Activated CD8-positive, alpha-beta T cell treated with anti-CD3 and anti-CD28 coated beads for 36 hours (primary cell): Measurements from ENCODE around the gene ICAM4. TPM values are rescaled to one million over a fixed set of nuclear protein-coding genes. Genes with fewer than 3 reads are reported as not detected.

ENCODE experiments used
- ATAC-seq: fragments of 200-7000 bp; cut with Tn5 transposase; one replicate; pipeline ENCODE4 v1.10.0; 2021; ENCODE audit warnings: mild to moderate bottlenecking, moderate library complexity
- CTCF ChIA-PET: fragments of 350-600 bp; sonication (Branson Sonifier 250); formaldehyde crosslinking; loops from one replicate; lab custom pipeline; 2021; ENCODE audit warnings: antibody characterized with exemption; lab: Charles Lee
- POLR2A ChIA-PET: fragments of 350-600 bp; sonication (Branson Sonifier 250); formaldehyde crosslinking; loops from one replicate; lab custom pipeline; 2021; ENCODE audit warnings: antibody characterized with exemption; lab: Charles Lee
- DNase-seq: peaks from one replicate; pipeline ENCODE4 v3.0.0-alpha.2; 2020
- H3K27ac Mint-ChIP-seq: one replicate; pipeline ENCODE4 v1.8.0; 2021; ENCODE audit warnings: mild to moderate bottlenecking, mixed read lengths
- H3K27me3 Mint-ChIP-seq: one replicate; pipeline ENCODE4 v1.8.0; 2021; ENCODE audit warnings: mixed read lengths
- H3K36me3 Mint-ChIP-seq: one replicate; pipeline ENCODE4 v1.8.0; 2021; ENCODE audit warnings: low read depth, mixed read lengths
- H3K4me1 Mint-ChIP-seq: one replicate; pipeline ENCODE4 v1.8.0; 2021; ENCODE audit warnings: low read depth, mixed read lengths
- H3K4me3 Mint-ChIP-seq: one replicate; pipeline ENCODE4 v1.8.0; 2021; ENCODE audit warnings: mild to moderate bottlenecking, moderate library complexity, mixed read lengths
- H3K9me3 Mint-ChIP-seq: one replicate; pipeline ENCODE4 v1.8.0; 2021; ENCODE audit warnings: mixed read lengths
- intact Hi-C: fragments of 100-400 bp; cut with micrococcal nuclease; formaldehyde crosslinking; loops from one replicate; pipeline ENCODE4 v1.10.0; 2022
- total RNA-seq, 2 experiments: library from RNA; stranded (reverse); gene quantifications; one replicate each; pipeline ENCODE4 v1.2.3, GENCODE V29; 2021
- TF ChIP-seq, protein P1 (sequence below): fragments of 200-600 bp; IDR thresholded peaks from one replicate; pipeline ENCODE4 v1.8.0; 2022; ENCODE audit warnings: antibody characterized with exemption, mild to moderate bottlenecking

Gene ICAM4
- total RNA-seq, 2 experiments from 2014 or later = 0.36 to 0.54 TPM

DNA sequence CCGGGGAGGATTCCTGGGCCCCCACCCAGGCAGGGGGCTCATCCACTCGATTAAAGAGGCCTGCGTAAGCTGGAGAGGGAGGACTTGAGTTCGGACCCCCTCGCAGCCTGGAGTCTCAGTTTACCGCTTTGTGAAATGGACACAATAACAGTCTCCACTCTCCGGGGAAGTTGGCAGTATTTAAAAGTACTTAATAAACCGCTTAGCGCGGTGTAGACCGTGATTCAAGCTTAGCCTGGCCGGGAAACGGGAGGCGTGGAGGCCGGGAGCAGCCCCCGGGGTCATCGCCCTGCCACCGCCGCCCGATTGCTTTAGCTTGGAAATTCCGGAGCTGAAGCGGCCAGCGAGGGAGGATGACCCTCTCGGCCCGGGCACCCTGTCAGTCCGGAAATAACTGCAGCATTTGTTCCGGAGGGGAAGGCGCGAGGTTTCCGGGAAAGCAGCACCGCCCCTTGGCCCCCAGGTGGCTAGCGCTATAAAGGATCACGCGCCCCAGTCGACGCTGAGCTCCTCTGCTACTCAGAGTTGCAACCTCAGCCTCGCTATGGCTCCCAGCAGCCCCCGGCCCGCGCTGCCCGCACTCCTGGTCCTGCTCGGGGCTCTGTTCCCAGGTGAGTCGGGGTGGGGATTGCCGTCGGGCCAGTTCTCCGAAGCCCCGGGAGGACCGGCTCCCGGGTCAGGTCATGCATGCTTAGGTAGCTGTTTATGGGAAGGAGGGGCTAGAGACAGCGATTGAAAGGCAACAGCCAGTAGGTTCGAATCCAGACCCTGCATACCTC, 15.9 kb upstream of the ICAM4 start, which contains the start of gene ICAM1:
Gene ICAM1, plus strand, starts transcription at position 505 of the 779 bp plus-strand sequence. Its CDS starts 40 bp downstream, at position 545.
- ChIA-PET POLR2A (interaction anchor here (0.6 to 8.0 kb wide), 26 partner anchors 9 to 295 kb away, joined by 3 to 107 read pairs (median 6); partner anchors contain the start of genes CDC37, DNMT1, FDX2 and ICAM4), CTCF (interaction anchor here (0.7 to 8.8 kb wide), 26 partner anchors 10 to 339 kb away, joined by 3 to 286 read pairs (median 4); partner anchors contain the start of genes CDC37, FDX2, ICAM4 and ICAM5)
- H3K4me1 Mint-ChIP-seq = peaks cover 24% of the 10 kb centered on the region
- DNase-seq = peak; percentile 90
- no peaks in the 10 kb centered on the region for H3K27me3 Mint-ChIP-seq
- intact Hi-C loops = no loop called here
- H3K4me3 Mint-ChIP-seq = peak within 1 kb of the TSS; percentile 85
- H3K27ac Mint-ChIP-seq = peak within 1 kb of the TSS; percentile 89
- TF ChIP-seq, protein P1, sequence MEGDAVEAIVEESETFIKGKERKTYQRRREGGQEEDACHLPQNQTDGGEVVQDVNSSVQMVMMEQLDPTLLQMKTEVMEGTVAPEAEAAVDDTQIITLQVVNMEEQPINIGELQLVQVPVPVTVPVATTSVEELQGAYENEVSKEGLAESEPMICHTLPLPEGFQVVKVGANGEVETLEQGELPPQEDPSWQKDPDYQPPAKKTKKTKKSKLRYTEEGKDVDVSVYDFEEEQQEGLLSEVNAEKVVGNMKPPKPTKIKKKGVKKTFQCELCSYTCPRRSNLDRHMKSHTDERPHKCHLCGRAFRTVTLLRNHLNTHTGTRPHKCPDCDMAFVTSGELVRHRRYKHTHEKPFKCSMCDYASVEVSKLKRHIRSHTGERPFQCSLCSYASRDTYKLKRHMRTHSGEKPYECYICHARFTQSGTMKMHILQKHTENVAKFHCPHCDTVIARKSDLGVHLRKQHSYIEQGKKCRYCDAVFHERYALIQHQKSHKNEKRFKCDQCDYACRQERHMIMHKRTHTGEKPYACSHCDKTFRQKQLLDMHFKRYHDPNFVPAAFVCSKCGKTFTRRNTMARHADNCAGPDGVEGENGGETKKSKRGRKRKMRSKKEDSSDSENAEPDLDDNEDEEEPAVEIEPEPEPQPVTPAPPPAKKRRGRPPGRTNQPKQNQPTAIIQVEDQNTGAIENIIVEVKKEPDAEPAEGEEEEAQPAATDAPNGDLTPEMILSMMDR = no peak
- ATAC-seq = peak; percentile 62
- peaks cover 31% of the 10 kb centered on the region for H3K36me3 Mint-ChIP-seq
- no peaks in the 10 kb centered on the region for H3K9me3 Mint-ChIP-seq

DNA sequence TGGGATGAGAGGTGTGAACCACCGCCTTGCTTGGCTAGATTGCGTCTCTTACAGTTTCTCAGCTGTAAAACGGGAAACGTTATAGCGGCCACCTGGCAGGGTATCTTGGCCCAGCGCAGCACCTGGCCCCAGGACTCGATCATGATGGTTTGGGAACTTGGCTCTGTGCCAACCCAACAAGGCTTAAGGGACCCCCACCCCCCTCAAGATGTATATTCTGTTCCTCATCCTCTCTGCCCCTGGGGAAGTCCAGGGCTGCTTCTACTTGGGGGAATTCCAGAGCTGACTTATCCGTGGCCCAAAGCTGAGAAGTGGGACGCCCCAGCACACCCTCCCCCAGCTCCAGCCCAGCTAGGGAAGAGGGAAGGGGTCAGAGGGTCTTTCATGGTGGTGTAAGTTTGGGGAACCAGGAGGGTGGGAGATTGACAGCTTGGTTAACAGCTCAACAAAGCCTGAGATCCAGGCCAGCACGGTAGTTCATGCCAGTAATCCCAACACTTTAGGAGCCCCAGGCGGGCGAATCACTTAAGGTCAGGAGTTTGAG, 15.1 kb upstream of the ICAM4 start:
- Mint-ChIP-seq H3K4me1 (peaks cover 24% of the 10 kb centered on the region), H3K27ac (peak overlapping the region; percentile 89), H3K4me3 (peak overlapping the region; percentile 85), H3K36me3 (peaks cover 31% of the 10 kb centered on the region), H3K9me3 (no peaks in the 10 kb centered on the region), H3K27me3 (no peaks in the 10 kb centered on the region)
- intact Hi-C loops = no loop called here
- DNase-seq = peak; percentile 55
- POLR2A ChIA-PET = interaction anchor here (0.6 to 8.0 kb wide), 18 partner anchors 8 to 165 kb away, joined by 3 to 107 read pairs (median 7); partner anchors contain the start of genes CDC37, FDX2, ICAM4 and ICAM5
- TF ChIP-seq, protein P1 = no peak
- CTCF ChIA-PET = interaction anchor here (0.7 to 8.8 kb wide), 18 partner anchors 9 to 340 kb away, joined by 3 to 286 read pairs (median 6); partner anchors contain the start of genes FDX2, ICAM4, ICAM5 and RAVER1
- no peak for ATAC-seq

DNA sequence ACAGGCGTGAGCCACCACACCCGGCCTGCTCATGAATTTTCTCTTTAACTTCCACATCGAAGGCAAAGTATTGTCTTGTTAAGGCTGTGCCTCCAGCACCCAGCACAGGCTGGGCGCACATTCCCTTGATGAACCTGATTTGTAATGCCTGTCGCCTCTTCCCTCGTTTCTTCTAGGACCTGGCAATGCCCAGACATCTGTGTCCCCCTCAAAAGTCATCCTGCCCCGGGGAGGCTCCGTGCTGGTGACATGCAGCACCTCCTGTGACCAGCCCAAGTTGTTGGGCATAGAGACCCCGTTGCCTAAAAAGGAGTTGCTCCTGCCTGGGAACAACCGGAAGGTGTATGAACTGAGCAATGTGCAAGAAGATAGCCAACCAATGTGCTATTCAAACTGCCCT, 12.2 kb upstream of the ICAM4 start:
- DNase-seq = no peak
- intact Hi-C loops = no loop called here

DNA sequence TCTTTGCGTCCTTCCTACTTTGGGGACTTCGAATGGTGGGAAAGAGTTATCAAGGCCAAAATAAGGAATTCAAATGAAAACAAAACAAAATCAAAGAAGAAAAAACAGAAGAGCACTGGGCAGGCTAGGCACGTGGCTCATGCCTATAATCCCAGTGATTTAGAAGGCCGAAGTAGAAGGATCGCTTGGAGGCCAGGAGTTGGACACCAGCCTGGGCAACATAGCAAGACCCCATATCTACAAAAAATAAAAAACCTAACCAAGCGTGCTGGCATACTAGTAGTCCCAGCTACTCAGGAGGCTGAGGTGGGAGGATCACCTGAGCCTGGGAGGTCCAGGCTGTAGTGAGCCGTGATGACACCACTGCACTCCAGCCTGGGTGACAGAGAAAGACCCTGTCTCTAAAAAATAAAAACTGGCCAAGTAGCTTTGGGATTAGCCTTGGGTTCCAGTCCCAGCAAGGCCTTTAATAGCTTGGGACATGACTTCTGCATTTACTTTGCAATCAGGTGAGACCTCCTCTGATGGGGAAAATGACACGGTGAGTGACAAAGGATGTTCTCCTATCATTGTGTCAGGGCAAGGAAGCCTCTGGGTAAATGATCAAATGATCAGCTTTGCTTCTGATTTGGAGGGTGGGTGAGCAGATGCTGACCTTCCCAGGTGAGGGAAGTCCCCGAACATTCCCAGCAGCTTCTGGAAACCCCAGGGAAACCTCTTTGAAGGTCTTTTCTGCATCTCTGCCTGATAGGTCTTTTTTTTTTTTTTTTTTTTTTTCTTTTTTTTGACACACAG, 8.8 kb upstream of the ICAM4 start:
- ATAC-seq (no peak), DNase-seq (no peak)
- Mint-ChIP-seq H3K27me3 (no peaks in the 10 kb centered on the region), H3K9me3 (no peaks in the 10 kb centered on the region), H3K4me3 (no peak overlapping the region), H3K27ac (no peak overlapping the region), H3K36me3 (peaks cover 46% of the 10 kb centered on the region), H3K4me1 (peaks cover 24% of the 10 kb centered on the region)
- CTCF ChIA-PET = interaction anchor here (0.8 to 4.4 kb wide), 3 partner anchors 8 to 111 kb away, joined by 3 to 24 read pairs (median 4); no protein-coding TSS in a partner anchor
- POLR2A ChIA-PET = interaction anchor here (1.4 to 3.0 kb wide), 3 partner anchors 8 to 18 kb away, joined by 7 to 23 read pairs (median 22); partner anchors contain the start of genes ICAM1, ICAM4 and ICAM5
- TF ChIP-seq, protein P1 = no peak
- intact Hi-C loops = no loop called here

More for the DNA sequence above, 12.2 kb upstream of the ICAM4 start:
- Mint-ChIP-seq H3K27ac (peak overlapping the region; percentile 59), H3K4me3 (peak overlapping the region; percentile 26), H3K4me1 (peaks cover 33% of the 10 kb centered on the region), H3K9me3 (no peaks in the 10 kb centered on the region), H3K27me3 (no peaks in the 10 kb centered on the region), H3K36me3 (peaks cover 49% of the 10 kb centered on the region)
- ChIA-PET CTCF (interaction anchor here (1.1 kb wide), 1 partner anchor 15 kb away, joined by 4 read pairs; the partner anchor contains the start of gene ICAM5), POLR2A (interaction anchor here (0.8 to 8.0 kb wide), 2 partner anchors 8 to 14 kb away, joined by 4 to 107 read pairs; partner anchors contain the start of genes ICAM4 and ICAM5)
- no peak for ATAC-seq
- TF ChIP-seq, protein P1 = no peak
